Effector memory CD8-positive, alpha-beta T cell (primary cell): Measurements from ENCODE around the gene NOL7.

ENCODE experiments used
- ATAC-seq: fragments of 150-1000 bp; cut with Tn5 transposase; replicated peaks from 2 replicates; pipeline ENCODE4 v1.10.0; 2021; ENCODE audit warnings: mild to moderate bottlenecking, moderate library complexity
- DNase-seq, 3 experiments: peaks; one replicate each; pipeline ENCODE4 v3.0.0; 2021
- H3K27ac Mint-ChIP-seq, 2 donors: one replicate each; pipeline ENCODE4 v1.8.0; 2022; ENCODE audit warnings: mild to moderate bottlenecking in 2 of 2, mixed read lengths in 2 of 2, moderate library complexity in 2 of 2
- H3K27me3 Mint-ChIP-seq, 2 donors: one replicate each; pipeline ENCODE4 v1.8.0; 2022; ENCODE audit warnings: mixed read lengths in 2 of 2
- H3K36me3 Mint-ChIP-seq: one replicate; pipeline ENCODE4 v1.8.0; 2022; ENCODE audit warnings: mild to moderate bottlenecking, moderate library complexity, mixed read lengths; ENCODE audit not compliant: insufficient read depth
- H3K4me1 Mint-ChIP-seq, 2 donors: one replicate each; pipeline ENCODE4 v1.8.0; 2022; ENCODE audit warnings: low read depth in 2 of 2, mixed read lengths in 2 of 2
- H3K4me3 Mint-ChIP-seq, 2 donors: one replicate each; pipeline ENCODE4 v1.8.0; 2022; ENCODE audit warnings: mild to moderate bottlenecking in 2 of 2, mixed read lengths in 2 of 2, moderate library complexity in 2 of 2
- H3K9me3 Mint-ChIP-seq, 2 donors: one replicate each; pipeline ENCODE4 v1.8.0; 2022; ENCODE audit warnings: mixed read lengths in 2 of 2

The NOL7 gene

GRCh38 chr6:13611715-13612114 is 3.4 kb upstream of the NOL7 start:
- Mint-ChIP-seq H3K4me1 (peaks cover 16 to 25% of the 10 kb centered on the region in 2 donors), H3K4me3 (no peak overlapping the region), H3K9me3 (no peaks in the 10 kb centered on the region), H3K27me3 (no peaks in the 10 kb centered on the region), H3K27ac (no peak overlapping the region), H3K36me3 (peaks cover 17% of the 10 kb centered on the region)
- ATAC-seq (no peak), DNase-seq (no peak)

GRCh38 chr6:13613029-13613594 is 2.0 kb upstream of the NOL7 start:
- no peaks in the 10 kb centered on the region for H3K9me3 Mint-ChIP-seq
- H3K36me3 Mint-ChIP-seq, result peaks cover 31% of the 10 kb centered on the region
- H3K27me3 Mint-ChIP-seq, result no peaks in the 10 kb centered on the region
- peaks cover 21 to 34% of the 10 kb centered on the region in 2 donors for H3K4me1 Mint-ChIP-seq
- no peak overlapping the region for H3K4me3 Mint-ChIP-seq
- no peak overlapping the region for H3K27ac Mint-ChIP-seq
- no peak for DNase-seq
- no peak for ATAC-seq

GRCh38 chr6:13614126-13614925 is 809 bp upstream of the NOL7 start:
- DNase-seq, result no peak
- Mint-ChIP-seq H3K9me3 (no peaks in the 10 kb centered on the region), H3K27ac (peak overlapping the region; percentile 97 to 99), H3K4me1 (peaks cover 21 to 34% of the 10 kb centered on the region in 2 donors), H3K4me3 (peak overlapping the region; percentile 95 to 97), H3K36me3 (peaks cover 43% of the 10 kb centered on the region), H3K27me3 (no peaks in the 10 kb centered on the region)
- peak; percentile 7 for ATAC-seq

- peak overlapping the region; percentile 95 to 97 for H3K4me3 Mint-ChIP-seq
- DNase-seq, result peak; percentile 13 to 36 (median 26)
- ATAC-seq, result peak; percentile 20
- H3K27me3 Mint-ChIP-seq, result no peaks in the 10 kb centered on the region
- H3K9me3 Mint-ChIP-seq, result no peaks in the 10 kb centered on the region
- peaks cover 57% of the 10 kb centered on the region for H3K36me3 Mint-ChIP-seq
- peak overlapping the region; percentile 97 to 99 for H3K27ac Mint-ChIP-seq
- H3K4me1 Mint-ChIP-seq, result peaks cover 19 to 34% of the 10 kb centered on the region in 2 donors
These were observed 621 bp downstream of the NOL7 start for GRCh38 chr6:13615792-13616120.

- peak overlapping the region; percentile 70 to 99 for H3K27ac Mint-ChIP-seq
- H3K4me3 Mint-ChIP-seq, result peak overlapping the region; percentile 30 to 97
- DNase-seq (no peak), ATAC-seq (no peak)
- H3K9me3 Mint-ChIP-seq, result no peaks in the 10 kb centered on the region
- H3K36me3 Mint-ChIP-seq, result peaks cover 70% of the 10 kb centered on the region
- peaks cover 19 to 34% of the 10 kb centered on the region in 2 donors for H3K4me1 Mint-ChIP-seq
- H3K27me3 Mint-ChIP-seq, result no peaks in the 10 kb centered on the region
These were observed 1.9 kb downstream of the NOL7 start for GRCh38 chr6:13617066-13617465.

GRCh38 chr6:13624871-13625288 is 9.7 kb downstream of the NOL7 start:
- Mint-ChIP-seq H3K36me3 (peaks cover 80% of the 10 kb centered on the region), H3K27me3 (no peaks in the 10 kb centered on the region), H3K4me3 (no peak overlapping the region), H3K4me1 (peaks cover 5 to 10% of the 10 kb centered on the region in 2 donors), H3K27ac (peak overlapping the region; percentile 19 to 54), H3K9me3 (no peaks in the 10 kb centered on the region)
- DNase-seq (peak; percentile 6 to 20 (median 8)), ATAC-seq (peak; percentile 86)

GRCh38 chr6:13629459-13630116 is 14.5 kb downstream of the NOL7 start:
- ATAC-seq (no peak), DNase-seq (no peak)
- Mint-ChIP-seq H3K36me3 (peaks cover 70% of the 10 kb centered on the region), H3K9me3 (no peaks in the 10 kb centered on the region), H3K27ac (peak overlapping the region; percentile 1 to 73), H3K27me3 (no peaks in the 10 kb centered on the region), H3K4me3 (no peak overlapping the region), H3K4me1 (peaks cover 5 to 7% of the 10 kb centered on the region in 2 donors)

- ATAC-seq (no peak), DNase-seq (no peak)
- Mint-ChIP-seq H3K9me3 (no peaks in the 10 kb centered on the region), H3K4me1 (peaks cover 2 to 11% of the 10 kb centered on the region in 2 donors), H3K27me3 (no peaks in the 10 kb centered on the region), H3K27ac (peak overlapping the region in 1 of 2 donors; percentile 73), H3K4me3 (no peak overlapping the region), H3K36me3 (peaks cover 62% of the 10 kb centered on the region)
These were observed 15.4 kb downstream of the NOL7 start for GRCh38 chr6:13630499-13630898.

- no peak for ATAC-seq
- H3K27me3 Mint-ChIP-seq, result no peaks in the 10 kb centered on the region
- DNase-seq, result no peak
- H3K36me3 Mint-ChIP-seq, result peaks cover 51% of the 10 kb centered on the region
- peaks cover 4 to 12% of the 10 kb centered on the region in 2 donors for H3K4me1 Mint-ChIP-seq
- no peak overlapping the region for H3K4me3 Mint-ChIP-seq
- no peaks in the 10 kb centered on the region for H3K9me3 Mint-ChIP-seq
- peak overlapping the region in 1 of 2 donors; percentile 36 for H3K27ac Mint-ChIP-seq
These were observed 18.2 kb downstream of the NOL7 start for GRCh38 chr6:13633343-13633742.

- no peak overlapping the region for H3K4me3 Mint-ChIP-seq
- H3K27me3 Mint-ChIP-seq, result no peaks in the 10 kb centered on the region
- H3K9me3 Mint-ChIP-seq, result no peaks in the 10 kb centered on the region
- ATAC-seq (no peak), DNase-seq (no peak)
- H3K4me1 Mint-ChIP-seq, result peaks cover 4 to 8% of the 10 kb centered on the region in 2 donors
- H3K27ac Mint-ChIP-seq, result peak overlapping the region in 1 of 2 donors; percentile 44
- H3K36me3 Mint-ChIP-seq, result peaks cover 63% of the 10 kb centered on the region
These were observed 21.0 kb downstream of the NOL7 start for GRCh38 chr6:13635948-13636658.

- H3K27me3 Mint-ChIP-seq, result no peaks in the 10 kb centered on the region
- H3K36me3 Mint-ChIP-seq, result peaks cover 51% of the 10 kb centered on the region
- DNase-seq (no peak), ATAC-seq (no peak)
- peaks cover 7 to 8% of the 10 kb centered on the region in 2 donors for H3K4me1 Mint-ChIP-seq
- H3K9me3 Mint-ChIP-seq, result no peaks in the 10 kb centered on the region
- H3K27ac Mint-ChIP-seq, result peak overlapping the region; percentile 85 to 94
- H3K4me3 Mint-ChIP-seq, result no peak overlapping the region
These were observed 22.9 kb downstream of the NOL7 start for GRCh38 chr6:13638014-13638413.

GRCh38 chr6:13638626-13639025 is 23.5 kb downstream of the NOL7 start:
- no peak for ATAC-seq
- Mint-ChIP-seq H3K36me3 (peaks cover 49% of the 10 kb centered on the region), H3K27me3 (no peaks in the 10 kb centered on the region), H3K4me1 (peaks cover 8 to 9% of the 10 kb centered on the region in 2 donors), H3K27ac (peak overlapping the region; percentile 85 to 94), H3K4me3 (no peak overlapping the region), H3K9me3 (no peaks in the 10 kb centered on the region)
- no peak for DNase-seq

GRCh38 chr6:13641315-13641714 is 26.2 kb downstream of the NOL7 start:
- no peak overlapping the region for H3K27ac Mint-ChIP-seq

More at GRCh38 chr6:13641315-13641714, 26.2 kb downstream of the NOL7 start:
- Mint-ChIP-seq H3K4me1 (peaks cover 4 to 9% of the 10 kb centered on the region in 2 donors), H3K9me3 (no peaks in the 10 kb centered on the region), H3K27me3 (no peaks in the 10 kb centered on the region), H3K36me3 (peaks cover 50% of the 10 kb centered on the region), H3K4me3 (no peak overlapping the region)
- DNase-seq, result no peak
- ATAC-seq, result no peak
